ENCODE data around the gene CD79A. TPM values are rescaled to one million over a fixed set of nuclear protein-coding genes. Genes with fewer than 3 reads are reported as not detected.
A peak's percentile ranks its signal among the peaks of the same experiment; 100 is the strongest.
"Not testable (repeated sequence)": the region's sequence is repeated elsewhere in the genome, so short reads cannot be mapped to it uniquely, and the experiment has no call there.

Gene CD79A
- total and polyA plus RNA-seq, 4 experiments from 2014 or later: 0.93 to 29.7 (median 3.2) TPM

DNA sequence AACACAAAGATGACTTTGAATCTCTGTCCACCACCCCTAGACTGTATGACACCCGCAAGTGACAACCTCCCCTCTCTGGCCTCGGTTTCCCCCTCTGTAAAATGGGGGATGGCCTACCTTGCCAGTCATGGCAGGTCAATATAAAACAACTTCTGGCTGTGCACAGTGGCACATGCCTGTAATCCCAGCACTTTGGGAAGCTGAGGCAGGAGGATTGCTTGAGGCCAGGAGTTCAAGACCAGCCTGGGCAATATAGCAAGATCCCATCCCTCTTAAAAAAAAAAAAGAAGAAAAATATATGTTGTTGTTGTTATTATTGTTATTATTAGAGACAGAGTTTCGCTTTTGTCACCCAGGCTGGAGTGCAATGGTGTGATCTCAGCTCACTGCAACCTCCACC is 1.1 kb upstream of the CD79A start:
- Mint-ChIP-seq H3K4me1 (peaks cover 43 to 97% (median 68%) of the 10 kb centered on the region in 4 donors), H3K27ac (peak overlapping the region; percentile 95 to 100 (median 98)), H3K36me3 (peaks cover 6 to 10% of the 10 kb centered on the region in 2 donors), H3K4me3 (peak overlapping the region; percentile 68 to 88 (median 80))
- H3K4me1 ChIP-seq (ENCODE audit: insufficient read depth, low read length): peaks cover 97% of the 10 kb centered on the region
- H3K27me3 Mint-ChIP-seq; H3K27me3 ChIP-seq (ENCODE audit: insufficient read depth, low read length); H3K9me3 ChIP-seq (ENCODE audit: control insufficient read depth in 1 of 2, low read length in 2 of 2); DNase-seq; H3K9me3 Mint-ChIP-seq; H3K36me3 ChIP-seq (ENCODE audit: insufficient read depth, low read length): not testable (repeated sequence)
- ChIA-PET CTCF (ENCODE audit: partially characterized antibody) (interaction anchor here (0.6 to 9.0 kb wide), 7 partner anchors 9 to 556 kb away, joined by 3 to 142 read pairs (median 61); partner anchors contain the start of gene RPS19), POLR2A (ENCODE audit: partially characterized antibody) (interaction anchor here (0.9 to 11.3 kb wide), 10 partner anchors 9 to 71 kb away, joined by 3 to 579 read pairs (median 12); partner anchors contain the start of genes ARHGEF1, ERFL and RPS19)
- intact Hi-C loops (cut with micrococcal nuclease): loop anchor here (1.0 kb wide), 3 partner anchors 11 to 52 kb away; partner anchors contain the start of gene ERFL
- H3K27ac ChIP-seq (ENCODE audit: low read depth, low read length): peak overlapping the region; percentile 66
- peak overlapping the region in 1 of 2 donors; percentile 40 for H3K4me3 ChIP-seq (ENCODE audit: low read length in 2 of 2)

DNA sequence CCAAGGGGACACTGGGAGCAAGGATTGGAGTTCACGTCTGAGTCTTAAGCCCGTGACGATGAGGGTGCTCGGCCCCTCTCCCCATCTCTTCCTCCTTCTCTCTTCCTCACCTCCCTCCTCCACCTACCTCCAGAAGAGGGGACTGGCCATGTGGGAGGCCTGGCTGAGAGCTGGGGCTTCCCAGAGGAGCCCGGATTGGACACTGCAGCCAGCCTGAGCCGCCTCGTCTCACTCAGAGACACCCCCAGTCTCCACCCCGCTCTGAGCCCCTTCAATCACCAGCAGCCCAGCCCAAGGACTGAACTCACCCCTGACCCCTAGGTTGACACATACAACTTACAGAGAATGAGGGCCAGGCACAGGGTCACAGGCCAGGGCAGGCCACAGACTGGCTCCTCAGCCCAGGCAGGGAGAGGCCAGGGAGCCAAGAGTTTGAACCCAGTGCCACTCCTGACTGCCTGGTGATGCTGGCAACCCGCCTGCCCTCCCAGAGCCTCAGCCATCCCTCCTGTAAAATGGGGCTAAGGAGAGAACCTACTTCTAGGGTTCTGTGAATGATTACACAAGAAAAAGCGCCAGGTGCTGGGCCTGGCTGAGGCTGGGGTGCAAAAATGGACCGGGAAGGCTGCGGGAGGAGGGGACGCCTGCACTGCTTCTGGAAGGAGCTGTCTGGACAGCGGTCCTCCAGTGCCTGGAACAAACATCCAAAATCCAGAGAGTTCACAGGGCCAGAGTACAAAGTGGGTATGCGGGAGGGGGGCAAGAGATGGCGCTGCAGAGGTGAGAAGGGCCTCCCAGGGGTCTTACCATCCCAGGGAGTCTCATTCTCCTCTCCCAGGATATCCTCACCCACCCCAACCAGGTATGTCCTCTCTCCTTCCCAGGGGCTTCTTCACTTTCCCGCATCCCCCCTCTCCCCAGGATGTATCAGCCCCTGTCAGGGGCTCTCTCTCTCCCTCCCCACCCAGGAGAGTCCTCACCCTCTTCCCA is 1.1 kb downstream of the CD79A start:
- Histone ChIP-seq H3K27ac (ENCODE audit: low read depth, low read length) (peak overlapping the region; percentile 66), H3K9me3 (ENCODE audit: control insufficient read depth in 1 of 2, low read length in 2 of 2) (no peaks in the 10 kb centered on the region), H3K4me3 (ENCODE audit: low read length in 2 of 2) (peak overlapping the region in 1 of 2 donors; percentile 3), H3K27me3 (ENCODE audit: insufficient read depth, low read length) (no peaks in the 10 kb centered on the region), H3K4me1 (ENCODE audit: insufficient read depth, low read length) (peaks cover 91% of the 10 kb centered on the region), H3K36me3 (ENCODE audit: insufficient read depth, low read length) (no peaks in the 10 kb centered on the region)
- Mint-ChIP-seq H3K36me3 (peaks cover 4 to 5% of the 10 kb centered on the region in 2 donors), H3K27ac (peak overlapping the region; percentile 89 to 100 (median 98)), H3K27me3 (no peaks in the 10 kb centered on the region), H3K4me1 (peaks cover 39 to 89% (median 59%) of the 10 kb centered on the region in 4 donors), H3K9me3 (no peaks in the 10 kb centered on the region), H3K4me3 (peak overlapping the region in 7 of 8 donors; percentile 23 to 72 (median 40))
- peak in 1 of 5 donors; percentile 24 for DNase-seq
- ChIA-PET POLR2A (ENCODE audit: partially characterized antibody) (interaction anchor here (1.0 to 11.3 kb wide), 5 partner anchors 9 to 81 kb away, joined by 3 to 579 read pairs (median 8); partner anchors contain the start of genes ARHGEF1, RABAC1 and RPS19), CTCF (ENCODE audit: partially characterized antibody) (interaction anchor here (7.8 to 9.0 kb wide), 2 partner anchors 9 to 16 kb away, joined by 125 to 142 read pairs; partner anchors contain the start of gene RPS19)
- intact Hi-C loops (cut with micrococcal nuclease): no loop called here

DNA sequence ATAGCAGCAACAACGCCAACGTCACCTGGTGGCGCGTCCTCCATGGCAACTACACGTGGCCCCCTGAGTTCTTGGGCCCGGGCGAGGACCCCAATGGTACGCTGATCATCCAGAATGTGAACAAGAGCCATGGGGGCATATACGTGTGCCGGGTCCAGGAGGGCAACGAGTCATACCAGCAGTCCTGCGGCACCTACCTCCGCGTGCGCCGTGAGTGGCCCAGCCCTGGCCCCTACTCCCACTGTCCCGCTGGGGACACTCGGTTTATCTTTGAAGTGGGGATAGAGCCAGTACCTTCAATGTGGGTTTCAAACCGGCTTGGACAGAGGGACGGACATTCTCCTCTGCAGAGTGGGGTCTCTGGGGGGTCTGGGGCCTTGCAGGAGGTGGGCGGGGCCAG is 2.0 kb downstream of the CD79A start:
- Mint-ChIP-seq H3K27ac (peak overlapping the region; percentile 10 to 100 (median 80)), H3K4me3 (peak overlapping the region in 1 of 8 donors; percentile 25), H3K4me1 (peaks cover 36 to 88% (median 56%) of the 10 kb centered on the region in 4 donors), H3K27me3 (no peaks in the 10 kb centered on the region), H3K9me3 (no peaks in the 10 kb centered on the region), H3K36me3 (peaks cover 11% of the 10 kb centered on the region in 2 donors)
- peaks cover 82% of the 10 kb centered on the region for H3K4me1 ChIP-seq (ENCODE audit: insufficient read depth, low read length)
- H3K27me3 ChIP-seq (ENCODE audit: insufficient read depth, low read length): no peaks in the 10 kb centered on the region
- DNase-seq: peak in 1 of 5 donors; percentile 14
- no peaks in the 10 kb centered on the region for H3K36me3 ChIP-seq (ENCODE audit: insufficient read depth, low read length)
- ChIA-PET CTCF (ENCODE audit: partially characterized antibody) (no interaction called here), POLR2A (ENCODE audit: partially characterized antibody) (interaction anchor here (9.5 kb wide), 1 partner anchor 8 kb away, joined by 579 read pairs; the partner anchor contains the start of gene ARHGEF1)
- H3K9me3 ChIP-seq (ENCODE audit: control insufficient read depth in 1 of 2, low read length in 2 of 2): no peaks in the 10 kb centered on the region
- no peak overlapping the region for H3K4me3 ChIP-seq (ENCODE audit: low read length in 2 of 2)
- H3K27ac ChIP-seq (ENCODE audit: low read depth, low read length): peak overlapping the region; percentile 32
- intact Hi-C loops (cut with micrococcal nuclease): no loop called here

- CTCF ChIA-PET (ENCODE audit: partially characterized antibody): interaction anchor here (0.5 kb wide), 1 partner anchor 73 kb away, joined by 3 read pairs; no protein-coding TSS in a partner anchor
- POLR2A ChIA-PET (ENCODE audit: partially characterized antibody): interaction anchor here (0.7 to 13.9 kb wide), 4 partner anchors 14 to 371 kb away, joined by 4 to 349 read pairs (median 174); partner anchors contain the start of gene RPS19
These were observed 2.7 kb downstream of the CD79A start for GRCh38 chr19:41879670-41880328.

GRCh38 chr19:41880329-41880708 is 3.2 kb downstream of the CD79A start:
- Mint-ChIP-seq H3K9me3 (no peaks in the 10 kb centered on the region), H3K27me3 (no peaks in the 10 kb centered on the region), H3K27ac (peak overlapping the region; percentile 80 to 95 (median 89)), H3K4me1 (peaks cover 38 to 90% (median 58%) of the 10 kb centered on the region in 4 donors), H3K36me3 (peaks cover 16 to 22% of the 10 kb centered on the region in 2 donors), H3K4me3 (peak overlapping the region in 4 of 8 donors; percentile 43 to 73 (median 64))
- DNase-seq: no peak
- ChIA-PET CTCF (ENCODE audit: partially characterized antibody) (interaction anchor here (0.5 kb wide), 1 partner anchor 72 kb away, joined by 3 read pairs; no protein-coding TSS in a partner anchor), POLR2A (ENCODE audit: partially characterized antibody) (interaction anchor here (0.7 to 13.9 kb wide), 5 partner anchors 15 to 370 kb away, joined by 4 to 349 read pairs (median 156); partner anchors contain the start of genes ERFL and RPS19)
- no peaks in the 10 kb centered on the region for H3K9me3 ChIP-seq (ENCODE audit: control insufficient read depth in 1 of 2, low read length in 2 of 2)
- H3K4me3 ChIP-seq (ENCODE audit: low read length in 2 of 2): no peak overlapping the region
- H3K36me3 ChIP-seq (ENCODE audit: insufficient read depth, low read length): no peaks in the 10 kb centered on the region
- intact Hi-C loops (cut with micrococcal nuclease): no loop called here
- no peak overlapping the region for H3K27ac ChIP-seq (ENCODE audit: low read depth, low read length)
- H3K27me3 ChIP-seq (ENCODE audit: insufficient read depth, low read length): no peaks in the 10 kb centered on the region
- peaks cover 79% of the 10 kb centered on the region for H3K4me1 ChIP-seq (ENCODE audit: insufficient read depth, low read length)

More at GRCh38 chr19:41879670-41880328, 2.7 kb downstream of the CD79A start:
- H3K9me3 ChIP-seq (ENCODE audit: control insufficient read depth in 1 of 2, low read length in 2 of 2): no peaks in the 10 kb centered on the region
- H3K27ac ChIP-seq (ENCODE audit: low read depth, low read length): peak overlapping the region; percentile 32
- H3K27me3 ChIP-seq (ENCODE audit: insufficient read depth, low read length): no peaks in the 10 kb centered on the region
- peak overlapping the region; percentile 80 to 95 (median 89) for H3K27ac Mint-ChIP-seq
- DNase-seq: peak in 1 of 5 donors; percentile 28
- peaks cover 77% of the 10 kb centered on the region for H3K4me1 ChIP-seq (ENCODE audit: insufficient read depth, low read length)
- H3K9me3 Mint-ChIP-seq: no peaks in the 10 kb centered on the region
- peaks cover 11 to 17% of the 10 kb centered on the region in 2 donors for H3K36me3 Mint-ChIP-seq
- H3K27me3 Mint-ChIP-seq: no peaks in the 10 kb centered on the region
- H3K4me3 Mint-ChIP-seq: peak overlapping the region in 6 of 8 donors; percentile 9 to 73 (median 58)
- no peak overlapping the region for H3K4me3 ChIP-seq (ENCODE audit: low read length in 2 of 2)
- no peaks in the 10 kb centered on the region for H3K36me3 ChIP-seq (ENCODE audit: insufficient read depth, low read length)
- peaks cover 36 to 89% (median 53%) of the 10 kb centered on the region in 4 donors for H3K4me1 Mint-ChIP-seq
- intact Hi-C loops (cut with micrococcal nuclease): no loop called here

DNA sequence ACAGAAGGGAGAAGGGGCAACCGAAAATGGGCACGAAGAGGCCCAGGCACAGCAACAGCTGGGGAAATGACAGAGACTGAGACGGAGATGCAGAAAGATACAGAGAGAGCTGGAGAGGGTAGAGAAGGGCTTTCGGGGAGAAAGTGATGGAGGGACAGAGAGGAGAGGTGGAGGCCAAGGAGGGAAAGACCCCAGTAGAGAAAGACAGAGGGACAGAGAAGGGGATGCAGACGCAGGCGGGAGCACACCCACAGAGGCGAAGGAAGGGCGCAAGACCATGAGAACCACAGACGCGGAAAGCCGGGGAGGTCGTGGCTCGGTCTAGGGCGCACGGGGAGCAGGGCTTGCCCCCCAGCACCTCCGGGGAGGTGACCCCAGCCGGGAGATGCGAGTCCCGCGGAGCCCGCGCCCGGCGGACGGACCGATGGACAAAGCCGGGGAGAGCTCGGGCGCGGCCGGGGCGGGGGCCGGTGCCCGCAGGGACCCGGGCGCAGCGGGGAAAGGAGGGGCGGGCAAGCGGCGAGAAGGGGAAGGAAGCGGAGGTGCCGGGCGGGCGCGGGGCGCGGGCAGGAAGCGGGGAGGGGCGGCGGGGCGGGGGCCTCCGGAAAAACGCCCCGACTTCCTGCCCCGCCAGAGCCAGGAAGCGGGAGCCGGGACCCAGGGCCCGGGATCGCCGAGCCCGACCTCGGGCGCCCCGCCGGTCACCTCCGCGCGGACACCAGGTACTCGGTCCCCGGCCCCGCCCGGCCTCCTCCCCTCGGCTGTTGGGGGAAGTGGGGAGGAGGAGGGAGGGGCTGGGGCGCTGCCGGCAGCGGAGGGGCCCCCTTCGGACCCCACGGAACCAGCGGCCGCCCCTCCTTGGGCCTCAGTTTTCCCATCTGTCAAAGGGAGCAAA is 5.7 kb downstream of the CD79A start, which contains the start of gene ARHGEF1:
Gene ARHGEF1 (plus strand): TSS at position 617 of the 895 bp plus-strand sequence. CDS start 4,899 bp downstream, outside the sequence.
- peak within 1 kb of the TSS; percentile 89 to 99 (median 98) for H3K4me3 Mint-ChIP-seq
- peak; percentile 55 to 71 (median 62) for DNase-seq
- no peaks in the 10 kb centered on the region for H3K9me3 ChIP-seq (ENCODE audit: control insufficient read depth in 1 of 2, low read length in 2 of 2)
- peaks cover 29 to 90% (median 52%) of the 10 kb centered on the region in 4 donors for H3K4me1 Mint-ChIP-seq
- peaks cover 71% of the 10 kb centered on the region for H3K4me1 ChIP-seq (ENCODE audit: insufficient read depth, low read length)
- CTCF ChIA-PET (ENCODE audit: partially characterized antibody): interaction anchor here (0.8 to 8.9 kb wide), 6 partner anchors 9 to 1312 kb away, joined by 3 to 142 read pairs (median 4); partner anchors contain the start of genes CD79A and RPS19
- peak within 1 kb of the TSS; percentile 82 for H3K27ac ChIP-seq (ENCODE audit: low read depth, low read length)
- POLR2A ChIA-PET (ENCODE audit: partially characterized antibody): interaction anchor here (0.9 to 13.9 kb wide), 10 partner anchors 9 to 337 kb away, joined by 3 to 579 read pairs (median 104); partner anchors contain the start of genes CD79A, ERFL, RABAC1 and RPS19
- H3K36me3 ChIP-seq (ENCODE audit: insufficient read depth, low read length): no peaks in the 10 kb centered on the region
- H3K4me3 ChIP-seq (ENCODE audit: low read length in 2 of 2): peak within 1 kb of the TSS; percentile 70 to 94
- peaks cover 23 to 41% of the 10 kb centered on the region in 2 donors for H3K36me3 Mint-ChIP-seq
- no peaks in the 10 kb centered on the region for H3K27me3 Mint-ChIP-seq
- H3K27me3 ChIP-seq (ENCODE audit: insufficient read depth, low read length): no peaks in the 10 kb centered on the region
- peak within 1 kb of the TSS; percentile 95 to 100 (median 98) for H3K27ac Mint-ChIP-seq
- H3K9me3 Mint-ChIP-seq: no peaks in the 10 kb centered on the region
- intact Hi-C loops (cut with micrococcal nuclease): no loop called here
